ENCODE data around the gene AHCYL2. TPM values are rescaled to one million over a fixed set of nuclear protein-coding genes. Genes with fewer than 3 reads are reported as not detected.

AHCYL2 gene
- total RNA-seq, 1 experiment from 2014 or later: 23.2 TPM

GRCh38 chr7:129191272-129191671 lies 33.6 kb upstream of the AHCYL2 start:
- Histone ChIP-seq H3T11ph (ENCODE audit: low read length) (no peak overlapping the region), H3K9ac (ENCODE audit: extremely low read depth, insufficient read length, low read length) (no peak overlapping the region), H3K27ac (ENCODE audit: insufficient read length, low read depth, low read length) (no peak overlapping the region), H3K23ac (ENCODE audit: insufficient read length, low read depth, low read length) (no peak overlapping the region), H3K56ac (ENCODE audit: insufficient read length, low read depth, low read length) (no peak overlapping the region), H3K18ac (ENCODE audit: insufficient read length, low read depth, low read length) (no peak overlapping the region), H3K9me3 (ENCODE audit: control insufficient read depth, low read depth, low read length) (no peaks in the 10 kb centered on the region), H3K4me2 (ENCODE audit: insufficient read depth, insufficient read length, low read length) (no peak overlapping the region), H3K23me2 (ENCODE audit: insufficient read length, low read depth, low read length, poor library complexity, severe bottlenecking) (peaks cover 10% of the 10 kb centered on the region), H4K91ac (ENCODE audit: insufficient read length, low read depth, low read length) (no peak overlapping the region), H4K20me1 (ENCODE audit: control insufficient read depth, insufficient read depth, insufficient read length) (peaks cover 2% of the 10 kb centered on the region), H2BK15ac (ENCODE audit: low read depth, low read length) (no peak overlapping the region), H2BK20ac (ENCODE audit: low read depth, low read length, poor library complexity, severe bottlenecking) (no peak overlapping the region), H4K8ac (replicated peaks; ENCODE audit: insufficient read length, low read depth, low read length) (no peak overlapping the region), H3K14ac (ENCODE audit: insufficient read depth, low read length) (no peak overlapping the region), H2AFZ (ENCODE audit: low read length) (no peak overlapping the region), H2BK5ac (ENCODE audit: insufficient read length, low read length) (no peak overlapping the region), H3K79me2 (ENCODE audit: insufficient read depth, low read length) (peaks cover 23% of the 10 kb centered on the region; the same call in 1 of the 2 replicates), H2BK12ac (ENCODE audit: insufficient read length, low read depth, low read length) (no peak overlapping the region), H3K4ac (ENCODE audit: low read depth, low read length) (no peak overlapping the region), H3K79me1 (ENCODE audit: insufficient read depth, low read depth, low read length, poor library complexity, severe bottlenecking) (peaks cover 12% of the 10 kb centered on the region), H2AK5ac (ENCODE audit: insufficient read length, low read length) (no peak overlapping the region), H4K5ac (ENCODE audit: insufficient read length, low read depth, low read length) (no peak overlapping the region), H2BK120ac (ENCODE audit: low read depth, low read length, poor library complexity, severe bottlenecking) (no peak overlapping the region), H3K4me1 (ENCODE audit: insufficient read depth, low read length) (no peaks in the 10 kb centered on the region; the same call in none of the 2 replicates), H3K27me3 (ENCODE audit: insufficient read depth, low read length) (peaks cover 3% of the 10 kb centered on the region; the same call in 1 of the 2 replicates)
- H3K27ac Mint-ChIP-seq: no peak overlapping the region
- H3K9me3 Mint-ChIP-seq: no peaks in the 10 kb centered on the region
- peaks cover 34 to 39% of the 10 kb centered on the region in 2 experiments for H3K4me1 Mint-ChIP-seq
- H3K36me3 Mint-ChIP-seq (ENCODE audit: insufficient read depth in 1 of 3, low read depth in 3 of 3): peaks cover 10 to 35% (median 29%) of the 10 kb centered on the region in 3 experiments; a peak in 6 of 7 replicates
- no CpG with 5 or more reads among the region's 3 CpGs for WGBS (ENCODE audit: extremely low coverage, insufficient read length, low lambda C conversion rate)
- H3K27me3 Mint-ChIP-seq (ENCODE audit: low read depth): peaks cover 16% of the 10 kb centered on the region
- DNase-seq: no peak
- no peak for TF ChIP-seq CTCF (conservative IDR thresholded peaks at IDR 0.05)
- H3K4me3 Mint-ChIP-seq: peak overlapping the region; percentile 14 to 16; a peak in 2 of 5 replicates

All from H9 (cell line).